Nephron (organoid): ENCODE results near the gene NDUFS2.

Experiments
- H3K27ac Mint-ChIP-seq, 3 experiments: 2 replicates each; pipeline ENCODE4 v1.8.0; 2020; ENCODE audit warnings: mixed read lengths in 3 of 3, mild to moderate bottlenecking in 2 of 3, moderate library complexity in 1 of 3
- H3K27me3 Mint-ChIP-seq: 2 replicates; pipeline ENCODE4 v1.8.0; 2021; ENCODE audit warnings: low read depth, mild to moderate bottlenecking, moderate library complexity, mixed read lengths
- H3K36me3 Mint-ChIP-seq: 2 replicates; pipeline ENCODE4 v1.8.0; 2020; ENCODE audit warnings: low read depth, mixed read lengths
- H3K4me1 Mint-ChIP-seq: 2 replicates; pipeline ENCODE4 v1.8.0; 2020; ENCODE audit warnings: mixed read lengths
- H3K4me3 Mint-ChIP-seq, 3 experiments: 2 replicates each; pipeline ENCODE4 v1.8.0; 2020; ENCODE audit warnings: mild to moderate bottlenecking in 3 of 3, mixed read lengths in 3 of 3, moderate library complexity in 2 of 3
- H3K9me3 Mint-ChIP-seq: 2 replicates; pipeline ENCODE4 v1.8.0; 2020; ENCODE audit warnings: mixed read lengths
- TF ChIP-seq, protein P1 (sequence below), 3 experiments: fragments of 200-600 bp; sonication (generic); IDR thresholded peaks; one replicate each; pipeline ENCODE4 v1.5.0; 2021; ENCODE audit warnings: antibody characterized with exemption in 3 of 3; ENCODE audit not compliant: unreplicated experiment in 3 of 3

NDUFS2 gene

DNA sequence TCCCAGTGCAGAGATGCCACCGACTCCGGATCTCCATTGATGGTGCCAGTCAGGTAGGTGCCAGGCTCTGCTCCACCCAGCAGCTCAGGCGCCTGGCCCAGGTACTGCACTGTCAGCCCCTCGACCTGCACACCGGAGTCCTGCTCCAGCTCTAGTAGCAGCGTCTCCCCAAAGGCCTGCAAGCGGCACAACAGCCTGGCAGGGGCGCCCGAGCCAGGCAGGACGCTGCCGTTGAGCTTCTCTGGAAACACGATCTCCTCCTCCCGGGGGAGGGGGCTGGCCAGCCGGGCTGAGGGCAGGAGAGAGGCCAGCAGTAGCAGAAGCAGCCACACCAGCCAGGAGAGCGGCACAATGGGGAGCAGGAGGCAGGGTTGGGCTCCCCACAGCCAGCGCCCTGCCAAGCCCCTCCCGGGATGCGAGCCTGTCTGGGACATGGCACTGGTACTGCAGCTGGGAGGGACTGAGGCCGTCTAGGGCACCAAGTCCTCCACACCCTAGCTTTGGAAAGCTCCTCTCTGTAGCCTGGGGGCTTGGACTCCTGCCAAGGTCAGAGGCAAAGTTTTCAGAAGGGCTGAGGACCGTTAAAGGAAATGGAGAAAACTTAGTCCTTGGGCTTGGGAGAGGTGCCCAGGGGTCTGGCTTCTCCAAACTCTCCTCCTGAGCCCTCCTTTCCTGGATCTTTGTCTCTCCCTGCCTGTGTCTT is 3.8 kb upstream of the NDUFS2 start:
- Mint-ChIP-seq H3K4me1 (peaks cover 58% of the 10 kb centered on the region), H3K27ac (peak overlapping the region; percentile 92 to 99 (median 96)), H3K27me3 (no peaks in the 10 kb centered on the region), H3K36me3 (no peaks in the 10 kb centered on the region), H3K9me3 (no peaks in the 10 kb centered on the region), H3K4me3 (peak overlapping the region; percentile 81 to 91 (median 88))
- TF ChIP-seq, protein P1, sequence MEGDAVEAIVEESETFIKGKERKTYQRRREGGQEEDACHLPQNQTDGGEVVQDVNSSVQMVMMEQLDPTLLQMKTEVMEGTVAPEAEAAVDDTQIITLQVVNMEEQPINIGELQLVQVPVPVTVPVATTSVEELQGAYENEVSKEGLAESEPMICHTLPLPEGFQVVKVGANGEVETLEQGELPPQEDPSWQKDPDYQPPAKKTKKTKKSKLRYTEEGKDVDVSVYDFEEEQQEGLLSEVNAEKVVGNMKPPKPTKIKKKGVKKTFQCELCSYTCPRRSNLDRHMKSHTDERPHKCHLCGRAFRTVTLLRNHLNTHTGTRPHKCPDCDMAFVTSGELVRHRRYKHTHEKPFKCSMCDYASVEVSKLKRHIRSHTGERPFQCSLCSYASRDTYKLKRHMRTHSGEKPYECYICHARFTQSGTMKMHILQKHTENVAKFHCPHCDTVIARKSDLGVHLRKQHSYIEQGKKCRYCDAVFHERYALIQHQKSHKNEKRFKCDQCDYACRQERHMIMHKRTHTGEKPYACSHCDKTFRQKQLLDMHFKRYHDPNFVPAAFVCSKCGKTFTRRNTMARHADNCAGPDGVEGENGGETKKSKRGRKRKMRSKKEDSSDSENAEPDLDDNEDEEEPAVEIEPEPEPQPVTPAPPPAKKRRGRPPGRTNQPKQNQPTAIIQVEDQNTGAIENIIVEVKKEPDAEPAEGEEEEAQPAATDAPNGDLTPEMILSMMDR (IDR thresholded peaks at IDR 0.05; ENCODE audit: unreplicated experiment in 3 of 3) = peak in 1 of 3 experiments; percentile 8

DNA sequence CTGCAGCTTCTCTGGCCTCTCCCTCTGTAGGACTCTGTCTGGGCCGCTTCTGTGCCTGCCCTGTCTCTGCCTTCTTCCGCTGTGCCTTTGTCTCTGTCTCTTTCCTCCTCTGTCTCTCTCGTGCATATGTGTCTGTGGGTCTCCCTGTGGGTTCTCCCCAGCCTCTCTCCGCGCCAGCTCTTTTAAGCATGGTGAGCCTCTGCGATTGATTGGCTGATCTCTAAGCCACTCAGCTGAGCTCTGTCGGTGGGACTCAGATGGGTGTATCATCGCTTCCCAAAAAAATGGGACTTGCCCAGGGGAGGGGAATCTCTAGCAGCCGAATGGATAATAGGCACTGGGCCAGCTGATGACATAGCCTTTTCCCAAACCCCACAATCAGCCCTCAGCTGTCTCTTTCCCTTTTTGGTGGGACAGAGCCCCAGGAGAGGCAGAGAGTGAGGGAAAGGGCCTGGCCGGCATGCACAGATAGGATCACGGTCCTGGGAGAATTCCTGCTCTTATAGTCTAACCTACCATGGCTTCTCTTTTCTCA is 3.2 kb upstream of the NDUFS2 start, which contains the start of gene ADAMTS4:
Gene ADAMTS4, minus strand, starts transcription at position 158 of the 535 bp plus-strand sequence. CDS start 427 bp downstream, outside the sequence.
- Mint-ChIP-seq H3K27ac (peak within 1 kb of the TSS; percentile 92 to 99 (median 96)), H3K36me3 (peaks cover 2% of the 10 kb centered on the region), H3K4me3 (peak within 1 kb of the TSS; percentile 81 to 91 (median 88)), H3K9me3 (no peaks in the 10 kb centered on the region), H3K27me3 (no peaks in the 10 kb centered on the region), H3K4me1 (peaks cover 59% of the 10 kb centered on the region)
- TF ChIP-seq, protein P1 (IDR thresholded peaks at IDR 0.05; ENCODE audit: unreplicated experiment in 3 of 3) = no peak

- H3K4me1 Mint-ChIP-seq = peaks cover 66% of the 10 kb centered on the region
- H3K9me3 Mint-ChIP-seq = no peaks in the 10 kb centered on the region
- TF ChIP-seq, protein P1 (IDR thresholded peaks at IDR 0.05; ENCODE audit: unreplicated experiment in 3 of 3) = no peak
- peaks cover 9% of the 10 kb centered on the region for H3K36me3 Mint-ChIP-seq
- H3K27me3 Mint-ChIP-seq = no peaks in the 10 kb centered on the region
- H3K27ac Mint-ChIP-seq = peak overlapping the region; percentile 92 to 97 (median 96)
- peak overlapping the region; percentile 81 to 91 (median 88) for H3K4me3 Mint-ChIP-seq
These were observed 2.5 kb upstream of the NDUFS2 start for GRCh38 chr1:161199506-161200139.

DNA sequence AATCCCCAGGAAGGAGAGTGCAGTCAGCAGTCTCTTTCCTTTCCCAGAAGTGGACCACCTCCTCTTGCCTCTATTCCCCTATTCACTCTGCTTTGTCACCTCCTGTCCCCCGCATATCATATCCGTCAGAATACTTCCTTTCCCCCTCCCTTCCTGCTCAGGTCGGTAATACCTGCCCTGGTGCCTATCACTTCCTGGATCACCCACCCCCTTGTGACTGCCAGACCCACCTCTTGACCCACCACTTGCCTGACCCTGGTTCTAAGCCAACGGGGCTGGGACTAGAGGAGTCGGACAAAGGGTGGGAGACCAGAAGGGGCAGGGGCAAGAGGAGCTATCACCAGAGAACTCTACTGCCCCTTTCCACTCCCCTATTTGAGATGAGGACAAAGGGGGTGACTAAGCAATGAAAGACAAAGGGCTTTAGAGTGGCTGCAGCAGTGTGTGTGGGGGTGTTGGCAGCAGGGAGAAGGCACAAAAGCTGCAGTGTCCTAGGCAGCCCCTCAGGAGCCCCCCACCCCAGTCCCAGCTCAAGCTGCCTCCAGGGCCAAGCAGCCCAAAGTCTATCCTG is 1.7 kb upstream of the NDUFS2 start:
- Mint-ChIP-seq H3K27ac (peak overlapping the region; percentile 92 to 97 (median 96)), H3K9me3 (no peaks in the 10 kb centered on the region), H3K27me3 (no peaks in the 10 kb centered on the region), H3K4me3 (peak overlapping the region; percentile 94 to 98 (median 97)), H3K36me3 (peaks cover 14% of the 10 kb centered on the region), H3K4me1 (peaks cover 67% of the 10 kb centered on the region)
- TF ChIP-seq, protein P1 (IDR thresholded peaks at IDR 0.05; ENCODE audit: unreplicated experiment in 3 of 3) = no peak

GRCh38 chr1:161200992-161201835 is 953 bp upstream of the NDUFS2 start:
- H3K36me3 Mint-ChIP-seq = peaks cover 20% of the 10 kb centered on the region
- no peaks in the 10 kb centered on the region for H3K27me3 Mint-ChIP-seq
- peaks cover 71% of the 10 kb centered on the region for H3K4me1 Mint-ChIP-seq
- peak overlapping the region; percentile 94 to 98 (median 97) for H3K4me3 Mint-ChIP-seq
- TF ChIP-seq, protein P1 (IDR thresholded peaks at IDR 0.05; ENCODE audit: unreplicated experiment in 3 of 3) = no peak
- H3K27ac Mint-ChIP-seq = peak overlapping the region; percentile 92 to 97 (median 96)
- no peaks in the 10 kb centered on the region for H3K9me3 Mint-ChIP-seq
